ENCODE results near the gene ADAMTS6. TPM values are rescaled to one million over a fixed set of nuclear protein-coding genes. Genes with fewer than 3 reads are reported as not detected.

Gene ADAMTS6
- total and polyA plus RNA-seq, 2 donors (not counting 1 experiment from before 2014, with no cell fraction given), result 3.6 to 12.3 TPM

GRCh38 chr5:65213921-65214525, 267.7 kb downstream of the ADAMTS6 start:
- POLR2A ChIA-PET, result no interaction called here
- H3K27me3 Mint-ChIP-seq, result no peaks in the 10 kb centered on the region
- 92% methylated on average over 3 of the region's 6 CpGs for WGBS (ENCODE audit: insufficient coverage)
- H3K9me3 ChIP-seq (ENCODE audit: control extremely low read depth in 1 of 3, control insufficient read depth in 2 of 3, insufficient read depth in 1 of 3, low read length in 2 of 3), result no peaks in the 10 kb centered on the region
- H3K27ac Mint-ChIP-seq, result no peak overlapping the region
- intact Hi-C loops (cut with micrococcal nuclease), result loop anchor here (10.0 kb wide), 1 partner anchor 271 kb away; the partner anchor contains the start of gene ADAMTS6
- ATAC-seq (ENCODE audit: low read depth) (no peak), DNase-seq (peak; percentile 3)
- no peak overlapping the region for H3K27ac ChIP-seq (ENCODE audit: low read length in 2 of 2)
- H4K20me1 ChIP-seq (ENCODE audit: control insufficient read depth, insufficient read depth, low read length, poor library complexity, severe bottlenecking), result no peaks in the 10 kb centered on the region
- no peak overlapping the region for H3K4me2 ChIP-seq (replicated peaks; ENCODE audit: low read depth, low read length, poor library complexity, severe bottlenecking)
- H3K36me3 ChIP-seq (replicated peaks in 1 of 2; ENCODE audit: control extremely low read depth in 1 of 2, control insufficient read depth in 1 of 2, extremely low read depth in 1 of 2, insufficient read depth in 2 of 2, low read length in 1 of 2), result no peaks in the 10 kb centered on the region
- no peaks in the 10 kb centered on the region for H3K27me3 ChIP-seq (replicated peaks in 1 of 4; ENCODE audit: control extremely low read depth in 1 of 4, control insufficient read depth in 3 of 4, insufficient read depth in 4 of 4, low read length in 3 of 4)
- no peaks in the 10 kb centered on the region for H3K4me1 ChIP-seq (ENCODE audit: control insufficient read depth in 2 of 2, insufficient read depth in 2 of 2, low read length in 2 of 2)
- H2AFZ ChIP-seq (ENCODE audit: insufficient read depth, low read depth, low read length, poor library complexity, severe bottlenecking), result no peak overlapping the region
- CTCF ChIA-PET, result no interaction called here
- no peaks in the 10 kb centered on the region for H3K9me3 Mint-ChIP-seq (ENCODE audit: insufficient read depth)
- no peak overlapping the region for H3K4me3 ChIP-seq (ENCODE audit: control extremely low read depth in 1 of 5, extremely low read depth in 1 of 5, insufficient read depth in 1 of 5, low read depth in 2 of 5, low read length in 4 of 5)
- no peaks in the 10 kb centered on the region for H3K4me1 Mint-ChIP-seq
- H3K4me3 Mint-ChIP-seq, result no peak overlapping the region
- TF ChIP-seq CTCF (IDR thresholded peaks at IDR 0.05) (no peak), EZH2 (IDR thresholded peaks at IDR 0.05; ENCODE audit: borderline replicate concordance, insufficient read depth, low read depth, low read length, poor library complexity, severe bottlenecking) (no peak)
- H3K9ac ChIP-seq (ENCODE audit: low read length), result no peak overlapping the region
- H3K79me2 ChIP-seq (ENCODE audit: control insufficient read depth, insufficient read depth, low read length), result no peaks in the 10 kb centered on the region

GRCh38 chr5:65209341-65209740, 272.4 kb downstream of the ADAMTS6 start:
- no peak overlapping the region for H3K4me3 Mint-ChIP-seq
- Histone ChIP-seq H3K4me2 (replicated peaks; ENCODE audit: low read depth, low read length, poor library complexity, severe bottlenecking) (no peak overlapping the region), H3K9ac (ENCODE audit: low read length) (no peak overlapping the region), H2AFZ (ENCODE audit: insufficient read depth, low read depth, low read length, poor library complexity, severe bottlenecking) (no peak overlapping the region), H4K20me1 (ENCODE audit: control insufficient read depth, insufficient read depth, low read length, poor library complexity, severe bottlenecking) (no peaks in the 10 kb centered on the region), H3K4me1 (ENCODE audit: control insufficient read depth in 2 of 2, insufficient read depth in 2 of 2, low read length in 2 of 2) (no peaks in the 10 kb centered on the region), H3K27ac (ENCODE audit: low read length in 2 of 2) (no peak overlapping the region), H3K9me3 (ENCODE audit: control extremely low read depth in 1 of 3, control insufficient read depth in 2 of 3, insufficient read depth in 1 of 3, low read length in 2 of 3) (no peaks in the 10 kb centered on the region), H3K36me3 (replicated peaks in 1 of 2; ENCODE audit: control extremely low read depth in 1 of 2, control insufficient read depth in 1 of 2, extremely low read depth in 1 of 2, insufficient read depth in 2 of 2, low read length in 1 of 2) (no peaks in the 10 kb centered on the region), H3K79me2 (ENCODE audit: control insufficient read depth, insufficient read depth, low read length) (no peaks in the 10 kb centered on the region), H3K27me3 (replicated peaks in 1 of 4; ENCODE audit: control extremely low read depth in 1 of 4, control insufficient read depth in 3 of 4, insufficient read depth in 4 of 4, low read length in 3 of 4) (no peaks in the 10 kb centered on the region), H3K4me3 (ENCODE audit: control extremely low read depth in 1 of 5, extremely low read depth in 1 of 5, insufficient read depth in 1 of 5, low read depth in 2 of 5, low read length in 4 of 5) (no peak overlapping the region)
- no peak overlapping the region for H3K27ac Mint-ChIP-seq
- no peak for TF ChIP-seq CTCF (IDR thresholded peaks at IDR 0.05)
- TF ChIP-seq EZH2 (IDR thresholded peaks at IDR 0.05; ENCODE audit: borderline replicate concordance, insufficient read depth, low read depth, low read length, poor library complexity, severe bottlenecking), result no peak
- no peaks in the 10 kb centered on the region for H3K4me1 Mint-ChIP-seq
- POLR2A ChIA-PET, result no interaction called here
- no peaks in the 10 kb centered on the region for H3K9me3 Mint-ChIP-seq (ENCODE audit: insufficient read depth)
- ATAC-seq (ENCODE audit: low read depth) (no peak), DNase-seq (no peak)
- CTCF ChIA-PET, result no interaction called here
- no peaks in the 10 kb centered on the region for H3K27me3 Mint-ChIP-seq
- intact Hi-C loops (cut with micrococcal nuclease), result no loop called here
